Adrenal gland (tissue), 12 donors: Measurements from ENCODE around the gene RAB3B. TPM values are rescaled to one million over a fixed set of nuclear protein-coding genes. Genes with fewer than 3 reads are reported as not detected.

Experiments used
- DNase-seq, 7 donors: peaks; one replicate each; pipeline ENCODE4 v3.0.0-alpha.2; 2019 to 2020
- H3K27ac ChIP-seq, 5 donors: fragments of 200-600 bp; sonication (generic) in 4 of 5; 1 replicate in 3 of 5; 2 replicates in 2 of 5; pipeline versions ENCODE4 v1.5.1 to v1.8.0; 2016 to 2020; ENCODE audit warnings: mild to moderate bottlenecking in 1 of 5
- H3K27me3 ChIP-seq: fragments of 200-600 bp; 2 replicates; pipeline ENCODE4 v1.8.0; 2021
- H3K36me3 ChIP-seq, 2 donors: fragments of 200-600 bp; replicated peaks in 1 of 2; 1 replicate in 1 of 2; 2 replicates in 1 of 2; pipeline versions ENCODE4 v1.5.1 to v1.8.0; 2018 to 2022
- H3K4me1 ChIP-seq, 2 donors: fragments of 200-600 bp; replicated peaks in 1 of 2; 1 replicate in 1 of 2; 2 replicates in 1 of 2; pipeline versions ENCODE4 v1.5.1 to v1.8.0; 2018 to 2021
- H3K4me3 ChIP-seq, 4 donors: fragments of 200-600 bp; sonication (generic) in 3 of 4; one replicate each; pipeline ENCODE4 v1.5.1; 2016 to 2018
- H3K9me3 ChIP-seq, 3 donors: fragments of 200-600 bp; sonication (generic) in 1 of 3; replicated peaks in 1 of 3; 1 replicate in 2 of 3; 2 replicates in 1 of 3; pipeline versions ENCODE4 v1.5.1 to v1.8.0; 2016 to 2021
- POLR2A ChIP-seq, 2 donors: fragments of 450-650 bp; IDR thresholded peaks; one replicate each; pipeline ENCODE4 v1.6.1; 2017; ENCODE audit warnings: antibody characterized with exemption in 2 of 2, mild to moderate bottlenecking in 2 of 2, moderate library complexity in 1 of 2
- WGBS, 4 donors: extraction: QIAGEN DNeasy Blood & Tissue Kit in 2 of 4; methylation state at CpG; one replicate each; pipeline versions ENCODE4 v1.1.5 to v1.1.7; 2013 to 2017; 5-methylcytosine and 5-hydroxymethylcytosine counted together
- intact Hi-C, 2 donors: fragments of 100-400 bp; cut with DNase I; formaldehyde crosslinking; loops; one replicate each; pipeline versions ENCODE4 v1.14.1 to v1.15.0; 2022 to 2023
- polyA plus RNA-seq, 3 donors: library from polyadenylated mRNA; stranded (reverse); fragments of 200-250 nt in 2 of 3; fragments of 350-450 nt in 1 of 3; fragmentation: Illumina TruSeq in 1 of 3; extraction: RNeasy Lipid Tissue Mini Kit (QIAGEN cat#74804) in 1 of 3; gene quantifications; one replicate each; pipeline ENCODE4 v1.2.3, GENCODE V29; 2013 to 2014
- total RNA-seq, 9 donors: library from RNA; depleted of rRNA in 4 of 9; stranded (reverse); fragments of >200 nt in 4 of 9; fragments of 120-200 nt in 1 of 9; fragmentation: NEBNext Ultra II Directional in 1 of 9; extraction: Animal tissue kit (Norgen Biotek cat#: 25700) in 1 of 9; gene quantifications; one replicate each; pipeline versions ENCODE4 v1.1.0 to v1.2.4, GENCODE V29; 2013 to 2023
- TF ChIP-seq, protein P1 (sequence below), 6 experiments: fragments of 450-650 bp in 4 of 6; fragments of 200-600 bp in 2 of 6; sonication (generic) in 1 of 6; IDR thresholded peaks; 1 replicate in 5 of 6; 2 replicates in 1 of 6; pipeline versions ENCODE4 v1.5.1 to v1.8.0; 2016 to 2021; ENCODE audit warnings: antibody characterized with exemption in 6 of 6, mild to moderate bottlenecking in 2 of 6, moderate library complexity in 1 of 6
- donor health status: healthy with polysubstance abuse.
- donor health status: Bipolar disorder and iron deficiency.
- donor health status: DM: yes; HTN: yes; CAD: no.
- donor health status: DM: no; HTN: no; CAD: no.
- donor health status: DM: no; HTN: no; CAD: no.
- donor health status: DM: yes; HTN: yes; CAD: no.

The RAB3B gene
- total and polyA plus RNA-seq, 12 donors = 0.20 to 9.2 (median 2.1) TPM

DNA sequence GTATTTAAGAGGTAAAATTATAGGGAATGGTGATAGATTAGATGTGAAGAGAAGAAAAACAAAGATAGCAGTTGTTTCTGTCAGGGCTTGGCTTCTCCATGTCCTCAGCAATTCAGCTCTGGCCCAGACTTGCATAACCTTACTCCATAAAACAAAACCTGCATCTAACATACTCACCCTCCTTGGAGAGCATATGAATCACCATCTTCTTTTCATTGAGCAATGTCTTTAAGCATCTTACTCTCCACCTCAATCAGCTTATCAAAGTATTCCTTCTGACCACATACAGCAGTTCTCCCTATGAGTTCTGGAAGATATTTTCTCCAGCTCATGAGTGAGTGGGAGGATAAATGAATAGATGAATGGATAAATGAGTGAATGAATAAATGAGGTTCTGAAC lies 49.0 kb downstream of the RAB3B start:
- no peaks in the 10 kb centered on the region for H3K27me3 ChIP-seq
- TF ChIP-seq, protein P1, sequence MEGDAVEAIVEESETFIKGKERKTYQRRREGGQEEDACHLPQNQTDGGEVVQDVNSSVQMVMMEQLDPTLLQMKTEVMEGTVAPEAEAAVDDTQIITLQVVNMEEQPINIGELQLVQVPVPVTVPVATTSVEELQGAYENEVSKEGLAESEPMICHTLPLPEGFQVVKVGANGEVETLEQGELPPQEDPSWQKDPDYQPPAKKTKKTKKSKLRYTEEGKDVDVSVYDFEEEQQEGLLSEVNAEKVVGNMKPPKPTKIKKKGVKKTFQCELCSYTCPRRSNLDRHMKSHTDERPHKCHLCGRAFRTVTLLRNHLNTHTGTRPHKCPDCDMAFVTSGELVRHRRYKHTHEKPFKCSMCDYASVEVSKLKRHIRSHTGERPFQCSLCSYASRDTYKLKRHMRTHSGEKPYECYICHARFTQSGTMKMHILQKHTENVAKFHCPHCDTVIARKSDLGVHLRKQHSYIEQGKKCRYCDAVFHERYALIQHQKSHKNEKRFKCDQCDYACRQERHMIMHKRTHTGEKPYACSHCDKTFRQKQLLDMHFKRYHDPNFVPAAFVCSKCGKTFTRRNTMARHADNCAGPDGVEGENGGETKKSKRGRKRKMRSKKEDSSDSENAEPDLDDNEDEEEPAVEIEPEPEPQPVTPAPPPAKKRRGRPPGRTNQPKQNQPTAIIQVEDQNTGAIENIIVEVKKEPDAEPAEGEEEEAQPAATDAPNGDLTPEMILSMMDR (IDR thresholded peaks at IDR 0.05) = no peak
- TF ChIP-seq POLR2A (IDR thresholded peaks at IDR 0.05) = no peak
- H3K4me3 ChIP-seq = no peak overlapping the region
- no peak overlapping the region for H3K27ac ChIP-seq
- H3K4me1 ChIP-seq = no peaks in the 10 kb centered on the region
- intact Hi-C loops = no loop called here
- DNase-seq = no peak
- H3K36me3 ChIP-seq = no peaks in the 10 kb centered on the region
- peaks cover 0 to 8% (median 0%) of the 10 kb centered on the region in 3 donors for H3K9me3 ChIP-seq

DNA sequence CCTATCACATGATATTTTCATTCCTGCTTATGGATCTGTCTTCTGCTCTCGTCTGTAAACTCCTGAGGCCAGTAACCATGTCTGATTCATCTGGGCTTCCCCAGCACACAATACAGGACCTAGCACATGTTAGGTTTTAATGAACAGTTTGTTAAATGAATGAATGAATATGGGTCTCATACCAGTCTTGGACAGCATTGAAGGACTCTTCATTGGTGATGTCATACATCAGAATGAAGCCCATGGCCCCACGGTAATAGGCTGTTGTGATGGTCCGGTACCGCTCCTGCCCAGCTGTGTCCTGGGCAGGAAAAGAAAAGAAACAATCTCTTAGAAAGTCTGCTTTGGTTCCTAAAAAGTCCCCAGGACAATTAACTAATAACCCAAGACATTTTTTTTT lies 53.4 kb downstream of the RAB3B start:
- Histone ChIP-seq H3K36me3 (no peaks in the 10 kb centered on the region), H3K27me3 (no peaks in the 10 kb centered on the region), H3K9me3 (peaks cover 0 to 8% (median 0%) of the 10 kb centered on the region in 3 donors), H3K27ac (no peak overlapping the region), H3K4me3 (no peak overlapping the region), H3K4me1 (no peaks in the 10 kb centered on the region)
- TF ChIP-seq, protein P1 (IDR thresholded peaks at IDR 0.05) = no peak
- TF ChIP-seq POLR2A (IDR thresholded peaks at IDR 0.05) = no peak
- intact Hi-C loops = no loop called here
- no peak for DNase-seq
- WGBS, 4 donors = 94 to 98% (median 96%) methylated on average over 4 of the region's 4 CpGs

- 78 to 89% (median 86%) methylated on average over 4 of the region's 4 CpGs for WGBS, 4 donors
- no peaks in the 10 kb centered on the region for H3K27me3 ChIP-seq
- no peaks in the 10 kb centered on the region for H3K36me3 ChIP-seq
- no peak overlapping the region for H3K27ac ChIP-seq
- DNase-seq = no peak
- H3K4me3 ChIP-seq = no peak overlapping the region
- TF ChIP-seq, protein P1 (IDR thresholded peaks at IDR 0.05) = no peak
- TF ChIP-seq POLR2A (IDR thresholded peaks at IDR 0.05) = no peak
- peaks cover 0 to 4% (median 0%) of the 10 kb centered on the region in 3 donors for H3K9me3 ChIP-seq
- intact Hi-C loops = no loop called here
- H3K4me1 ChIP-seq = no peaks in the 10 kb centered on the region
Measured at GRCh38 chr1:51936531-51936930, 54.0 kb downstream of the RAB3B start.

DNA sequence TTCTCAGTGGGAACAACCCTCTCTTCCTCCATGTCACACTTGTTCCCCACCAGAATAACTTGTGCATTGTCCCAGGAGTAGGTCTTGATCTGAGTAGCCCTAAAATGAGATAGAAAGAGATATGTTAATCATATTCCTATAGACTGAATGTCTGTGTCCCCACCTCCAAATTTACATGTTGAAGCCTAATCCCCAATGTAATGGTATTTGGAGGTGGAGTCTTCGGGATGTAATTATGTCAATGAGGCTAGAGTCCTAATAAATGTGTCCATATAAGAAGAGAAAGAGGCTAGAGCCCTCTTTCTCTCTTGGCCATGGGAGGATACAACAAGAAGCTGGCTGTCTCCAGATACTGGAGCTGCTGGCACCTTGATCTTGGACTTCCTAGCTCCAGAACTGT lies 57.2 kb downstream of the RAB3B start:
- no peaks in the 10 kb centered on the region for H3K27me3 ChIP-seq
- DNase-seq = no peak
- H3K4me3 ChIP-seq = no peak overlapping the region
- H3K27ac ChIP-seq = no peak overlapping the region
- H3K4me1 ChIP-seq = no peaks in the 10 kb centered on the region
- no peaks in the 10 kb centered on the region for H3K9me3 ChIP-seq
- intact Hi-C loops = no loop called here
- 65 to 100% (median 97%) methylated on average over 1 of the region's 1 CpG for WGBS, 4 donors
- no peaks in the 10 kb centered on the region for H3K36me3 ChIP-seq
- TF ChIP-seq POLR2A (IDR thresholded peaks at IDR 0.05) = no peak
- TF ChIP-seq, protein P1 (IDR thresholded peaks at IDR 0.05) = no peak
